Glomerular visceral epithelial cell (primary cell): ENCODE data around the gene ANKRD36.
"Not testable (repeated sequence)": the region's sequence is repeated elsewhere in the genome, so short reads cannot be mapped to it uniquely, and the experiment has no call there.

ENCODE experiments used
- DNase-seq: peaks from one replicate; pipeline ENCODE4 v3.0.0-alpha.2; 2016; ENCODE audit errors: extremely low spot score

Gene ANKRD36

DNA sequence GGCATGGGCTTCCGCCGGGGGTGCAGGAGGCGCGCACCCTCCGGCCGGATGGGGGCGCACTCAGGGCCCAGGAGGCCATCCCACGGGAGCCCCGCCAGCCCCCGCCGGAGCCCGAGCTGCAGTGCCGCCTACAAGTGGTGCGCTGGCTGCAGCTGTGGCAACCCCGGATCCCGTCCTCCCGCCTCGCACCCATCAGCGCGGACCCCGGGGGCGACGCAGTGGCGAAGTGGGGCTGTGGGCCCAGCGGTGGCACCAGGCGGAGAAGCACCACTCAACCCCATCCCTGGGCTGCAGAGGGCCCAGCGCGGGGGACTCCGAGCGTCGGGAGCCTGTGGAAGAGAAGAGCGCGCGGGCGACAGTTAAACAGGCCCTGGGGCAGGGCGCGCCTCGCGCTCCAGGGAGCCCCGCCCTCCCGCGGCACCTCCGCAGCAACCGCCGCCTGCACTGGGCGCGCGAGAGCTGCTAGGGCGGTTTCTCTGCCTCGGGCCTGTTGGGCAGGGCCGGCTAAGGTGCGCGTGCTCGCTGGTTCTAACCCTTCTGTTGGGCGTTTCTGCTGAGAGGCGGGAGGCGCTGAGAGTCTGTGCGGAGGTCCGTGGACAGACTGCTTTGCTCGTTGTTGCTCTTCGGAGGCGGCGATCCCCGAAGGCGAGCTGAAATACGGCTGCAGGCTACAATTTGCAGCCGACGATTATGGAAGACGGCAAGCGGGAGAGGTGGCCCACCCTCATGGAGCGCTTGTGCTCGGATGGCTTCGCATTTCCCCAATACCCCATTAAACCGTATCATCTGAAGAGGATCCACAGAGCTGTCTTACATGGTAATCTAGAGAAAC, at the start of gene ANKRD36:
ANKRD36 (plus strand) TSS at position 104 of the 832 bp plus-strand sequence; CDS start at position 691, 587 bp downstream.
- DNase-seq: peak; percentile 91

DNA sequence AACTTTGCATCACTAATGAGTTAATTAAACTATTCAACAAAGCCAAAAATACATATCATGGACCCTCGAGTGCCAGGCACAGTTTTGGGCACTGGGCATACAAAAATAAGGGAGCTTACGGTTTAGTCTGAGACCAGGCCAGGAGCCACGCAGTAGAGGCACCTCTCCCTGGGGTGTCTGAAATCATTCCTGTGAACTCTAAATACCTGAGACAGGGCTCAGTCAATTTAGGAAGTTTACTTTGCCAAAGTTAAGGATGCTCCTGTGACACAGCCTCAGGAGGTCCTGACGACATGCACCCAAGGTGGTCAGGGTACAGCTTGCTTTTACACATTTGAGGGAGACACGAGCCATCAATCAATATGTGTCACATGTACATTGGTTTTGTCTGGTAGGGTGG, 46.9 kb upstream of the ANKRD36 start:
- not testable (repeated sequence) for DNase-seq

DNA sequence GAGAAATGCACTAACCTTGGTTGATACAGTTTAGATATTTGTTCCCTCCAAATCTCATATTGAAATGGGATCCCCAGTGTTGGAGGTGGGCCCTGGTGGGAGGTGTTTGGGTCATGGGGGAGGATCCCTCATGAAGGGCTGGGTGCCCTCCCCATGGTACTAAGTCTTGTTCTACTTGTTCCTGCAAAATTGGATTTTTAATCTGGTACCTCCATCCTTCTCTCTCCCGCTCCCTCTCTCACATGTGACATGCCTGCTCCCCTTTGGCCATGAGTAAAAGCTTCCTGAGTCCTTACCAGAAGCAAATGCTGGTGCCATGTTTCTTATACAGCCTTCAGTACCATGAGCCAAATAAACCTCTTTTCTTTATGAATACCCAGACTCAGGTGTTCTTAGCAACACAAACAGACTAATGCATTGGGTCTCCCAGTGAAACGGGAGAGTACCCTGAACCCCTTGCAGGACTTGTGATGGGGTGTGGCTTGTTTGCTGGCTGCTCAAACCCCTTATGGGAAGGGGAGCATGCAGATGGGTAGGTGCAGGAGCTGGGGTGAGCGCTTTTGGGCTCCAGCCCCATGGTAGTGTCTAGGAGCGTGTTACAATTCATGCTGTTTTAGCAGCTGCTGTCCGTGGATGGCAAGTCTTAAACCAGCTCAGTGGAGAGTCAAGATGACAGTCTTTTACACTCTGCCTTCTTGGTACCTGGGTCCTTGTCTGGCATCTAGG, 45.5 kb upstream of the ANKRD36 start:
- DNase-seq: no peak

DNA sequence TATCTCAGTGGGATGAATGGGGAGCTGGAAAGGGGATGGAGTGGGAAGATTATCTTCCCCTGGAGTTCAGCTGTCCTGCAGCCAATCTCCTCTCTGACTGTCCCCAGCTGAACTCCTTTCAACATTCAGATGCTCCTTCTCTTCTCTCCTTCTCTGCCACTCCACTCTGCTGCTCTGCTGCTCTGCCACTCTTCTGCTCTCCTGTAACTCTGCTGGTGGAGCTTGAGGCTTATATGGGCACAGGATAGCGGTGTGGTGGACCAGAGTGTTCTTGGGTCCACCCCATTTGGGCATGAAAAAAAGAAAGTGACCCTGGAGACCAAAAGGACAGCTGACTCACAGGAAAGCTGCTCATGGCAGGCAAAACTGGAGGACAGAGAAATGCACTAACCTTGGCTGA, 44.9 kb upstream of the ANKRD36 start:
- DNase-seq: no peak

DNA sequence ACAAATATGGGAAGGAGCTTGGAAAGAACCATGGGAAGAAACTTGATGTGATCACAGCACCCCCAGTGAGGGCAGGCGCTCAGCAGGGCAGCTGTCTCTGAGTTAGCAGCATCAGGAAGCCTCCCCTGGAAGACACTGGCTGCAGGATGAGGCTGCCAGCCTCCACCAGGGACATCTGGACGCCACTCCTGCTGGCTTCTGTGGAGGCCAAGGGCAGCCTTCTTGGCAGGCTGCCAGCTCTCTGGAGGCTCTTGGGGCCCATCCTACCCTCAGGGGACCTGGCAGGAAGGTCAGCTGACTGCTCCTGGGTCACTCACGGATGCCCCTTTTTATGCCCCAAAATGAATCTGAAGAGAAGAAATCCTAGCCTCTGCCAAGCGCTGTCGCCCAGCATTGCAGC, 44.2 kb upstream of the ANKRD36 start:
- DNase-seq: not testable (repeated sequence)

DNA sequence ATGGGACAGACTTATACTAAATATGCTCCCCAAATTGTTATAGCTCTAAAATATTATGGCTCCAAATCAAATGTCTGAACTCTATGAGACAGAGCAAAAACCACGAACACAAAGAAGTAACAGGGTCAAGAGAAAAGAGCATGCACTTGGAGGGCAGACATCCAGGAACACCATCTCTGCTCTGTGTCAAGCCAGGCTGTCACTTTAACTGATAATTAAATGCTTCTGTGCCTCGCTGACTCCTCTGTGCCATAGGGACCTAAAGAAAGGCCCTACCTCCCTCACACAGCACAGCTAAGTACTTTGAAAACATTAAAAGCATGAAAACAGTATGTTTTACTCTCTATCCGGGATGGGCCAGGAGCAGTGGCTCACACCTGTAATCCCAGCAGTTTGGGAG, 42.0 kb upstream of the ANKRD36 start:
- not testable (repeated sequence) for DNase-seq

DNA sequence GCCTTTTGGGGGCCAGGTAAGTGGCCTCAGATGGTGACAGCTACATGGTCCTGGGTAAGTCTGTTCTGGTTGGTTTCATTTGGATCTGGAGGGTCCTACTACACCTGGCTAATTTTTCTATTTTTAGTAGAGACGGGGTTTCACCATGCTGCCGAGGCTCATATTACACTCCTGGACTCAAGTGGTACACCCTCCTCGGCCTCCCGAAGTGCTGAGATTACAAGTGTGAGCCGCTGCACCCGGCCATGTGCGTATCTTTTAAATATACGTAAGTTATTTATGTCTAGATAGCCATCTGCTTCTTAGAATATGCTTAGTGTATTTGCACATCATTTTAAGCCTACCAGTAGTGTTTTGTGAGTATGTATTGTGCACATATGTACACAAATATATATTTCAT, 35.7 kb upstream of the ANKRD36 start:
- not testable (repeated sequence) for DNase-seq

DNA sequence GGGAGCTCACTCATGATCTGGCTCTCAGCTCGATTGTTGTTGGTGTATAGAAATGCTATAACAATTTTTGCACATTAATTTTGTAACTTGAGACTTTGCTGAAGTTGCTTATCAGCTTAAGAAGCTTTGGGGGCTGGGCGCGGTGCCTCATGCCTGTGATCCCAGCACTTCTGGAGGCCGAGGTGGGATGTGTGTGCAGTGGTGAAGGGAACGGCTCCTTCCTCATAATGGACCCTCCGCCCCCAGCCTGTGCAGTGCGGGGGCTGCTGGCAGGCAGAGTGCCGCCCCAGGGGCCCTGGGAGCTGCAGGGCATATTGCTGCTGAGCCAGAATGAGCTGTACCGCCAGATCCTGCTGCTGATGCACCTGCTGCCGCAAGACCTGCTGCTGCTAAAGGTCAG, 32.1 kb upstream of the ANKRD36 start:
- not testable (repeated sequence) for DNase-seq

DNA sequence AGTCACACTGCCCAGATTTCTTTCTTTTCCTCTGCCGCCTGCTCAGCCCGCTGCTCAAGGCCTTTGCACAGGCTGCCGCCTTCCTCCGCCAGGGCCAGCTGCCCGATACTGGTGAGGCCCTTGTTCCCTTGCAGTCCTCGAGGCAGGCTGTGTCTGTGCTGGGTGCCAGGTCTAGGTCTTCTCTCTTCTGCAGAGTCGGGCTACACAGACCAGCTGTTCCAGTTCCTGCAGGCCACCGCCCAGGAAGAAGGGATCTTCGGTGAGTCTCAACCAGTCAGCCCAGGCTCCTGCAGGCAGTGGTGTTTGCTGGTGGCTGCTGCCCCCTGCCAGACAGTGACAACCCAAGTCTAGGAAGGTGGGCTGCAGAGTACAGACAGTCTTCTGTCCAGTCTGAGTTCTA, 30.7 kb upstream of the ANKRD36 start:
- not testable (repeated sequence) for DNase-seq

DNA sequence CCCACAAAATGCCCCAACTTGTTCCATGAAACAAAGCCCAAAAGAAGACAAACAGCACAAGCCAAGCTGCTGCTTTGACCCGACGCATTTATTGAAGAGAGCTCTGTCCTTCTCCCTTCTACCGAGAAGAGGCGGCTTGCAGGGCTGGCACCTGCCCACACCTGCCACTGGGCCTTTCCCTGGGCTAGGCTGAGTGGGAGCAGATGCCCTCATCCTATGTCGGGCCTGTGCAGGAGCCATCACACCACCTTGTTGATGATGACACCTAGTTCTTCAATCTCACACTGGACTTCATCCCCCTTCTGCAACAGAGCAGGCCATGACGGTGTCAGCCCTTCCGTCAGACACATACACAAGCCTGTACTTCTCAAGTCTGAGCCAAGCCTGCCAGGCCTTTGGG, 29.4 kb upstream of the ANKRD36 start:
- DNase-seq: not testable (repeated sequence)

DNA sequence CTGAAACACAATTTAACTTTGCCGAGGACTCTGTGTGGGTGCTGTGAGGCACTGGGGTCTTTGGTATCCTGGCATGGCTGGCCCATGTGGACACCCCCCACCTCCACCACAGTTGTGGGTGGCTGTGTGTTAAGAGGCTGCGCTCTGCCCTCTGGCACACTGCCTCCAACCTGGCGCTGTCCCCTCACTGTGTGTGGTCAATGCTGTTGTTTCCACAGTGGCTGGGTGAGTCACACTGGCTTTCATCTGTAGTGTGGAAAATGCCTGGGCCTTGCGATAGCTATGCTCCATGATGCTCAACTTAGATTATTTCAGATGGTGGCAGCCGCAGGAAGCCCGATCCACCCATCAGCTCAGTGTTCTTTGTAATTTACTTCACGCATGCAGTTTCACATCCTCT, 27.9 kb upstream of the ANKRD36 start:
- not testable (repeated sequence) for DNase-seq

DNA sequence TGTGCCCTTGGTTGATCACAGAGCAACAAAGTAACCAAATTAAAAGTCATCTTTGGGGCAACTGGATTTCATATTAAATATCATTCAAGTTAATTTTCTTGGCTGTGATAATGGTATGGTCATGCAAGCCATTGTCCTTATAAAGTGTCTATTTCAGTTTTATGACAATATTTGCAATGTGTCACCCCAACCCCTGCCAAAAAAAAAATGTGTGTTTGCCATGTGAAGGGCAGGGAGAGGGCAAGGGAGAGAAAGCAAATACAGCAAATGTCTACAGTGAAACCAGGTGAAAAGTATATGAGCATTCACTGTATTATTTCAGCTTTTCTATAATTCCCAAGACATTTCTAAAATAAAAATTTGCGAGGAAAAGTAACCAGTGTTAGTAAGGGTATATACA, 24.2 kb upstream of the ANKRD36 start:
- DNase-seq: not testable (repeated sequence)

DNA sequence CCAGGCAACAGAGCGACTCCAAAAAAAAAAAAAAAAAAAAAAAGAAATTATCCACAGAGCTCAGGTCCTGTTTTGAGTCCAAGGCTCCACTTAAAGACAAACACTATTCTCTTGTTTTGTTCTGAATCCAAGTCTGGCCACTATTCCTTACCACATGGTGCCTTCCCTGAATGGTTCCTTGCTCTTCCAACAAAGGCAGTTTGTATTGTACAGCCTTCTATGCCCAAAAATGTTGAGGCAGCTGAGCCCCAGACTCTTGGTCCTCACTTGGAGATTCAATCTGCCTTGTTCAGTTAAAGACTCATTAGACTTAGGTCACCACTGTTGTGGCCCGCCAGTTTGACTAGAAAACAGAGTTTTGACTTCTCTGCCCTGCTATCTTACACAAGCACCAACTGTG, 20.0 kb upstream of the ANKRD36 start:
- not testable (repeated sequence) for DNase-seq

DNA sequence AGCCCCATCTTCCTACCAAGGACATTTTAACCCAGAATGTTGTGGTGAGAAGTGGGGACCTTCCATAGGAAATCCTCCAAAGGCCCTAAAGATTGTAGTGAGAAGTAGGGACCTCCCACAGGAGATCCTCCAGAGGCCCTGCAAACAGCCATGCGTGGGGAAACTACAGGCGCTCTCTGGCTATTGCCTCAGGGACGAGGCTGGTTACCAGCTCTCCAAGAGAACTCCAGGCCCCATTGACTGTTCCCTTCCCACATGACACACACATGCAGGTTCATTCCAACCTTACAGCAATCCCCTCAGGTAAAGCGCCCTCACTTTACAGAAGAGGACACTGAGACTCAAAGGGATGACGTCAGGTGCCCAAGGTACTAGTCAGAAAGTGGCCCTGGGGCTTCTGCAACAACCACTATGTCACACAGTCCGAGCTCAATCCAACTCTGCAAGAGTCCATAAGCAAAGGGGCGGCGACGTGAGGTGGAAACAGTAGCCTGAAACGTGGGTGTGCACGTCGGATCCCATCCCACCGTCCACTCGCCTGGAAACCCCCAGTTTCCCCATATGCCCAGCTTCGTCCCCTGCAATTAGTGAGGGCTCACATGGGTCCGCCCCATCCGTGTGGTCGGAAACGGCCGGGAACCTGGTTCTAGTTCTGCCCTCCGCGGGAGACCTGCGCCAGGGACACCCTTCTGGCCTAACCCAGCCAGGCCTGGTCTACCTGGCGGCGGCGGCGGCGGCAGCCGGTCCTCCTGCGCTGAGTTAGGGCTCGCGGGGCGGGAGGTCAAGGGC, 18.8 kb upstream of the ANKRD36 start:
- DNase-seq: not testable (repeated sequence)

DNA sequence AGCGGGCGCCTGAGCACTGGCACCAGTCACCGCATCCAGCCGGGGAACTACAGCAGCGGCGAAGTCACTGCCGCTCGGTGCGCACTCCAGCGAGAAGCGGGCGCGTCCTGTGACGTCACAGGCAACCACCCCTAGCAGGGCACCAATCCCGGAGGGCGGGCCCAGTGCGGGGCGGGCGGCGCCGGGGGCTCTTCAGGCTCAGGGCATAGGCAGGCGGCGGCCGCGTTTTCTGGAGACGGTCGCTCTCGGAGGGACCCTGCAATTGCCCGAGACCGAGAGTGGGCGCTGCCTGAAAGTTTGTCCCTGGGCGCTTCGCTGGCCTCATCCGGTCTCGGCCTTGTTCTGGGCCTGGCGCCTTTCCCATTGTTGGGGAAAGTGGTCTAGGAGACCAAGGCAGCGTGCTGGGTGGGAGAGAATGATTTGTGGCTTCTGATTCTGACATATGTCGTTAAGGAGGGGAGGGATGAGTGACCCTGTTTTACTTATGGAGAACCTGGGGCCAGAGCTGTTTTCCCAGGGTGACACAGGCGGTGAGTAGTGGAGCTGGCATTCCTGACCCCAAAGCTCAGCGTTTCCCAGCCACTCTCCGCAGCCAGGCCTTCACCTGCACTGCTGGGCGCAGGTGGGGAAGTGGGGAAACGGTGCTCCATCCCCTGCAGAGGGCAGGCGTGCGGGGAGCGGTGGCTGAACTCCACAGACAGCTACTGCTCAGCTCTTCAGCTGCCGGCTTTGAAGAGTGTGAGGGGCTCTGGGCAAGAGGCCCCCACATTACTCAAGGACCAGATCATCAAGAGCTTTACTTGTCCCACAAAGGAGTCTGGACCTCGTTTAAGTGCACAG, 18.0 kb upstream of the ANKRD36 start, which contains the start of gene FAHD2B:
FAHD2B (minus strand) TSS at position 111 of the 840 bp plus-strand sequence. CDS start 3,176 bp downstream, outside the sequence.
- DNase-seq: peak; percentile 64

DNA sequence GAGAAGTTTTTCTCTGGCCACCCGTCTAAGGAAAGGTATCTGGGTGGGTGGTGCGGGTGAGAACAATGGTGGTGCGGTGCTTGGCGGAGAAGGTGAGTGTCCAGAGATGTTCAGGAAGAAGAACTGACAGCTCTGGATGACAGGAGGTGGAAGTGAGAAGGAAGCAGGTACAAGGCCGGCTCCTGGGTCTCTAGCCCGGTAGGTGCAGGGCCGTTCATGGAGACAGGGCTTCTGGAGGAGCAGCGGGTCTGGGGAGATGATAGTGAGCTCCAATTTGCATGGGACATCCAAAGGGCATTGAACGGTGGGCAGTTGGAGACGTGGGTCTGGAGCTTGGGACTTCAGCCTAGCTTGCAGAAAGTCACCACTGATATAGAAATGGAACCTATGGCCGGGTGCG, 17.3 kb upstream of the ANKRD36 start:
- no peak for DNase-seq

DNA sequence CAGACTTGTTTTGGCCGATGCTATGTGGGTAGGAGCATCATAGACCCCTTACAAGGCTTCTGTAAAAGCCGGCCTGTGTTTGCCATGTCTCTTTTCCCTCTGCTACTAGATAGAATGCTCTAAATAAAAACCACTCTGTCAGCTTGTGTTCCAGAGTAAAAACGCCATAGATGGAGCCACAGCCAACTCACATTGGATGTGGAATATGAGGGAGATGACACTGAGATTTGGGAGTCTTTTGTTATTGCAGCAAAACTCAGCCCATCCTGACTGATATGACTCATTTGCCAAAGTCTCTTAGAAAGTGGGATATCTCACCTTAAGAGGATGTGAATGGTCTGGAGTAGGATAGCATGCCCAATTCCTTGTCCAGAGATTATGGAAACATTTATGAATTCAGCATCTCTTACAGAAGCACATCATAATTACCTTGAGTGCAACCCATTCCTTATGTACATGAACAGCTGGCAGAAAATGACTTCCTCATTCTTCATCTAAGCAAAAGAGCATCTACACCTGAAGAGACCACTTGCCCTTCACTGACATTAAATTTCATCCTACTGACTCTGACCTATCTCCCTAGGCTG, 14.1 kb upstream of the ANKRD36 start:
- DNase-seq: not testable (repeated sequence)

DNA sequence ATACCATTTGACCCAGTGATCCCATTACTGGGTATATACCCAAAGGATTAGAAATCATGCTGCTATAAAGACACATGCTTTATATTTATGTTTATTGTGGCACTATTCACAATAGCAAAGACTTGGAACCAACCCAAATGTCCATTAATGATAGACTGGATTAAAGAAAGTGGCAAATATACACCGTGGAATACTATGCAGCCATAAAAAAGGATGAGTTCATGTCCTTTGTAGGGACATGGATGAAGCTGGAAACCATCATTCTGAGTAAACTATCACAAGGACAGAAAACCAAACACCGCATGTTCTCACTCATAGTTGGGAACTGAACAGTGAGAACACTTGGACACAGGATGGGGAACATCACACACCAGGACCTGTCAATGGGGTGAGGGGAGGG, 6.1 kb upstream of the ANKRD36 start:
- not testable (repeated sequence) for DNase-seq

DNA sequence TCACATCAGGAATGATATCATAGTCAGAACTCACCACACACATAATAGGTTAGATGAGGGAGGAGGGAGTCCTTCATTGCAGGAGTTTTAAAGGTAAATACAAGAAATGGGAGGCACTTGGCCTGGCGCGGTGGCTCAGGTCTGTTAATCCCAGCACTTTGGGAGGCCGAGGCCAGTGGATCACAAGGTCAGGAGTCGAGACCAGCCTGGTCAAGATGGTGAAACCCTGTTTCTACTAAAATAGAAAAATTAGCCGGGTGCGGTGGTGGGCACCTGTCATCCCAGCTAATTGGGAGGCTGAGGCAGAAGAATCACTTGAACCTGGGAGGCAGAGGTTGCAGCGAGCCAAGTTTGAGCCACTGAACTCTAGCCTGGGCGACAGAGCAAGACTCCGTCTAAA, 1.7 kb upstream of the ANKRD36 start:
- not testable (repeated sequence) for DNase-seq

DNA sequence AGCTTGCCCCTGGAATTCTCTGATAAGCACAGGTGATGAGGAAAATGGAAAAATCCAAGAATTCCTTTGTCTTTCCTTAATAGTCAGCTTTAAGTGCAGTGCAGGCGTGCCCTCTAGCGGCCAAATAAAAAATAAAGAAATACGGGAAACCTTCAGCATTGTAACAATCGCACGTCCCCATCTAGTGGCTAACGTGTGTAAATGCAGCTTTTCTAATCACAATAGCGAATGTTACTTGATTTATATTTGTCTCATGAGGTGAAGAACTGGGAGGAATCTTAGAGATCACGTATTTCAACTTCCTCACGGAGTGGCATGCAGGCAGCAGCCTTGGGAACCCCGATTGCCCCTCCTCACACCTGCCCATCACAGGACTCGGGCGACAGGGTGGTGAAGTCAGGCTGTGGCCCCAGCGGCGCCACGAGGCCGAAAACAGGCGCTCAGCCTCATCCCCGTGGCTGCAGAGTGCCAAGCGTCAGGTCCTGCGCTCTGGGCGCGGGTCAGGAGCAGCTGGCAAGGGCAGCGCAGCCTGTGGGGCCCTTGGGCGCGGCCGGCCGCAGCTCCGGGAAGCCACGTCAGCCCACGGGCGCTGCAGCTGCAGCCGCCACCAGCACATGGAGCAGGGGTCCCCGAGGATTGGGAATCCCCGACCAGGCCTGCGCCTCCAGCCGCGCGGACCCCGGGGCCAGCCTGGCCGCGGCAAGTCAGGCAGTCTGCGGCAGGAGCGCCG, 468 bp upstream of the ANKRD36 start:
- DNase-seq: peak; percentile 65
